Measurements from ENCODE around the gene ADD1. TPM values are rescaled to one million over a fixed set of nuclear protein-coding genes. Genes with fewer than 3 reads are reported as not detected.

ADD1 gene
- total RNA-seq, 1 donor from 2014 or later, result 131 TPM

DNA sequence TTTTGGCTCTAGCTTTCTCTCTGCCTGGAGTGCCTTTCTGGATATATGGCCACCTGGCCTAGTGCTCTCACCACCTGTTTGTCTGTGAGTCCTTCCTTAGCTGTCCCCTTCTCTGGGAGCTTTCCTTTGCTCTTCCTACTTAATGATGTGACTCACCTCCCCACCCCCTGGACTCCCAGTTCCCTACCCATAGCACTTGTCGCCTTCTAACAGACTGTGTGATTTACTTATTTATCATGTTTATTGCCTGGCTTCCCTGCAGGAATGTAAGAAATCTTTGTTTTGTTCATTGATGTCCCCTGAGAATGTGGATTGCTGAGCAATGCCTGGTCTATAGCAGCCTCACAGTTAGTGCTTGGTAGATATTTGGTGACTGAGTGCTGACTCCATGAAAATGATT is 18.9 kb downstream of the ADD1 start:
- Histone ChIP-seq H3K4me3 (no peak overlapping the region), H3K9ac (no peak overlapping the region), H2AFZ (replicated peaks) (no peak overlapping the region), H4K20me1 (ENCODE audit: low read depth) (peaks cover 92% of the 10 kb centered on the region), H3K9me3 (ENCODE audit: low read depth) (no peaks in the 10 kb centered on the region), H3K4me1 (peaks cover 43% of the 10 kb centered on the region), H3K79me2 (ENCODE audit: low read depth) (peaks cover 100% of the 10 kb centered on the region), H3K27ac (no peak overlapping the region), H3K27me3 (no peaks in the 10 kb centered on the region), H3K4me2 (peak overlapping the region; percentile 12), H3F3A (ENCODE audit: low read depth) (peaks cover 20% of the 10 kb centered on the region), H3K36me3 (no peaks in the 10 kb centered on the region)
- Mint-ChIP-seq H3K36me3 (peaks cover 3% of the 10 kb centered on the region), H3K27me3 (ENCODE audit: insufficient read depth, low read depth) (peaks cover 2% of the 10 kb centered on the region), H3K27ac (peak overlapping the region; percentile 1), H3K4me3 (no peak overlapping the region), H3K9me3 (peaks cover under 1% of the 10 kb centered on the region), H3K4me1 (peaks cover 41% of the 10 kb centered on the region)
- TF ChIP-seq EZH2 (IDR thresholded peaks at IDR 0.05) (no peak), EZH2phosphoT487 (IDR thresholded peaks at IDR 0.05) (no peak)
- TF ChIP-seq, protein P1, sequence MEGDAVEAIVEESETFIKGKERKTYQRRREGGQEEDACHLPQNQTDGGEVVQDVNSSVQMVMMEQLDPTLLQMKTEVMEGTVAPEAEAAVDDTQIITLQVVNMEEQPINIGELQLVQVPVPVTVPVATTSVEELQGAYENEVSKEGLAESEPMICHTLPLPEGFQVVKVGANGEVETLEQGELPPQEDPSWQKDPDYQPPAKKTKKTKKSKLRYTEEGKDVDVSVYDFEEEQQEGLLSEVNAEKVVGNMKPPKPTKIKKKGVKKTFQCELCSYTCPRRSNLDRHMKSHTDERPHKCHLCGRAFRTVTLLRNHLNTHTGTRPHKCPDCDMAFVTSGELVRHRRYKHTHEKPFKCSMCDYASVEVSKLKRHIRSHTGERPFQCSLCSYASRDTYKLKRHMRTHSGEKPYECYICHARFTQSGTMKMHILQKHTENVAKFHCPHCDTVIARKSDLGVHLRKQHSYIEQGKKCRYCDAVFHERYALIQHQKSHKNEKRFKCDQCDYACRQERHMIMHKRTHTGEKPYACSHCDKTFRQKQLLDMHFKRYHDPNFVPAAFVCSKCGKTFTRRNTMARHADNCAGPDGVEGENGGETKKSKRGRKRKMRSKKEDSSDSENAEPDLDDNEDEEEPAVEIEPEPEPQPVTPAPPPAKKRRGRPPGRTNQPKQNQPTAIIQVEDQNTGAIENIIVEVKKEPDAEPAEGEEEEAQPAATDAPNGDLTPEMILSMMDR (IDR thresholded peaks at IDR 0.05), result no peak
- DNase-seq (ENCODE audit: low spot score), result peak; percentile 31

DNA sequence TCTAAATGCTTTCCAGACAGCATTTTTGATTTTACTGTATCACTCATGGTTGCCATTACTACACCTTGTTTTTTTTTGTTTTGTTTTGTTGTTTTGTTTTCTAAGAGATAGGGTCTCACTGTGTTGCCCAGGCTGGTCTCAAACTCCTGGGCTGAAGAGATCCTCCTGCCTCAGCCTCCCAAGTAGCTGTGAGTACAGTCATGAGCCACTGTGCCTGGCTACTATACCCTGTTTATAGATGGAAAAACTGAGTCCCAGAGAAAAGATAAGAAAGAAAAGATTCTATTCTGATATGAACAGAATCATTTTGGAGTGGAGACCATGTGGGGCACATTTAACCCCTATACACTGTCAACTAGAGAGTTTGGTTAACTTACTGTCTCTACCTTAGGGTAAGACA is 20.0 kb downstream of the ADD1 start:
- H3K4me3 Mint-ChIP-seq, result no peak overlapping the region
- Histone ChIP-seq H3K4me1 (peaks cover 53% of the 10 kb centered on the region), H3K27ac (no peak overlapping the region), H2AFZ (replicated peaks) (no peak overlapping the region), H3K9ac (no peak overlapping the region), H3K4me2 (no peak overlapping the region), H3K27me3 (no peaks in the 10 kb centered on the region), H3K79me2 (ENCODE audit: low read depth) (peaks cover 99% of the 10 kb centered on the region), H3K9me3 (ENCODE audit: low read depth) (no peaks in the 10 kb centered on the region), H3F3A (ENCODE audit: low read depth) (peaks cover 31% of the 10 kb centered on the region), H4K20me1 (ENCODE audit: low read depth) (peaks cover 92% of the 10 kb centered on the region), H3K4me3 (no peak overlapping the region), H3K36me3 (no peaks in the 10 kb centered on the region)
- H3K27me3 Mint-ChIP-seq (ENCODE audit: insufficient read depth, low read depth), result peaks cover 4% of the 10 kb centered on the region
- DNase-seq (ENCODE audit: low spot score), result no peak
- TF ChIP-seq EZH2 (IDR thresholded peaks at IDR 0.05) (no peak), EZH2phosphoT487 (IDR thresholded peaks at IDR 0.05) (no peak)
- TF ChIP-seq, protein P1 (IDR thresholded peaks at IDR 0.05), result no peak
- no peaks in the 10 kb centered on the region for H3K9me3 Mint-ChIP-seq
- no peak overlapping the region for H3K27ac Mint-ChIP-seq
- no peaks in the 10 kb centered on the region for H3K36me3 Mint-ChIP-seq
- H3K4me1 Mint-ChIP-seq, result peaks cover 52% of the 10 kb centered on the region

DNA sequence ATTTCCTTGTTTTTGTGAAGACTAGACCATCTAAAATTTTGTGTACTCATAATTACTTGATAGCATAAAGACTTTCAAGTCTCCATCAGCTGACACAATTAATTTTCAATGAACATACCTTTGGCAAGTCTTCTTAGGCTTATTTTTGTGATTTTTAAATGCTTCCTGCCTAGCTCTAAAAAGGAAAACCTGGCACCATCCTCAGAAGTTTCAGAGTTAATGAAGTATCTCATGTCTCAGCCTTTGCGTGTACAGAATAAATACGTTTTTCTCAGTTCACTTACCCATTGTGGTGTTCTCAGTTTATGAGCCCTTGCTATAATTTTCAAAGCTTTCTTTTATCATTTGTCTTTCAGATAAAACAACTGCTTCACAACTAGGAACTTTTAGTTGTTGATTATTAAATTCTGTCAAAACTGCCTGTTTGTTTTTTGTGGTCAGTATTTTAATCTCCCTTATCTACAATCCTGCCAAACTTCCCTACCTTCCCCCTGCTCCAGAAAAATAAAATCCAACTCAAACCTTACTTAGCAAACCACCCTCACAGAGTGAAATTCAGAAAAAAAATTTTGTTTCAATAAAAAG is 21.6 kb downstream of the ADD1 start:
- Mint-ChIP-seq H3K27ac (no peak overlapping the region), H3K27me3 (ENCODE audit: insufficient read depth, low read depth) (peaks cover 4% of the 10 kb centered on the region), H3K36me3 (no peaks in the 10 kb centered on the region), H3K9me3 (no peaks in the 10 kb centered on the region), H3K4me1 (peaks cover 52% of the 10 kb centered on the region), H3K4me3 (no peak overlapping the region)
- Histone ChIP-seq H3K4me3 (no peak overlapping the region), H3K36me3 (no peaks in the 10 kb centered on the region), H3K27ac (peak overlapping the region; percentile 9), H3K9me3 (ENCODE audit: low read depth) (no peaks in the 10 kb centered on the region), H3K79me2 (ENCODE audit: low read depth) (peaks cover 99% of the 10 kb centered on the region), H3K4me2 (no peak overlapping the region), H3K9ac (no peak overlapping the region), H3K4me1 (peaks cover 59% of the 10 kb centered on the region), H4K20me1 (ENCODE audit: low read depth) (peaks cover 92% of the 10 kb centered on the region), H2AFZ (replicated peaks) (no peak overlapping the region), H3K27me3 (no peaks in the 10 kb centered on the region), H3F3A (ENCODE audit: low read depth) (peaks cover 32% of the 10 kb centered on the region)
- no peak for DNase-seq (ENCODE audit: low spot score)
- TF ChIP-seq EZH2phosphoT487 (IDR thresholded peaks at IDR 0.05) (no peak), EZH2 (IDR thresholded peaks at IDR 0.05) (no peak)
- TF ChIP-seq, protein P1 (IDR thresholded peaks at IDR 0.05), result no peak

Data from neural progenitor cell (in vitro differentiated cells).